Colonic mucosa (tissue), 4 donors: ENCODE data around the gene SRPX. TPM values are rescaled to one million over a fixed set of nuclear protein-coding genes. Genes with fewer than 3 reads are reported as not detected.
A peak's percentile ranks its signal among the peaks of the same experiment; 100 is the strongest.

Source experiments
- DNase-seq: peaks from one replicate; pipeline ENCODE4 v3.0.0-alpha.2; 2020
- H3K27ac ChIP-seq: fragments of 200-600 bp; one replicate; pipeline ENCODE4 v1.8.0; 2021
- H3K27me3 ChIP-seq: fragments of 200-600 bp; one replicate; pipeline ENCODE4 v1.8.0; 2021
- H3K36me3 ChIP-seq: fragments of 200-600 bp; one replicate; pipeline ENCODE4 v1.8.0; 2021
- H3K4me1 ChIP-seq: fragments of 200-600 bp; one replicate; pipeline ENCODE4 v1.8.0; 2021; ENCODE audit warnings: mild to moderate bottlenecking
- H3K4me3 ChIP-seq: fragments of 200-600 bp; one replicate; pipeline ENCODE4 v1.8.0; 2021
- H3K9ac ChIP-seq, 2 donors: one replicate each; pipeline ENCODE4 v1.7.0; 2013; ENCODE audit warnings: control low read depth in 2 of 2, low read depth in 2 of 2, low read length in 2 of 2
- H3K9me3 ChIP-seq: fragments of 200-600 bp; one replicate; pipeline ENCODE4 v1.8.0; 2021
- CTCF ChIP-seq: fragments of 200-600 bp; IDR thresholded peaks from one replicate; pipeline ENCODE4 v1.8.0; 2022; ENCODE audit warnings: antibody characterized with exemption, mild to moderate bottlenecking
- intact Hi-C: fragments of 100-400 bp; cut with DNase I; formaldehyde crosslinking; loops from one replicate; pipeline ENCODE4 v1.14.1; 2022
- total RNA-seq, 2 donors: library from RNA; stranded (reverse); fragmentation: NEBNext Ultra II Directional in 1 of 2; extraction: Animal tissue kit (Norgen Biotek cat#: 25700) in 1 of 2; gene quantifications; one replicate each; pipeline ENCODE4 v1.2.1, GENCODE V29; 2021
- donor health status: healthy.
- donor health status: DM: no; HTN: no; CAD: no.
- donor health status: DM: no; HTN: no; CAD: no.

SRPX gene
- total RNA-seq, 2 donors from 2014 or later, result 7.6 to 15.9 TPM

DNA sequence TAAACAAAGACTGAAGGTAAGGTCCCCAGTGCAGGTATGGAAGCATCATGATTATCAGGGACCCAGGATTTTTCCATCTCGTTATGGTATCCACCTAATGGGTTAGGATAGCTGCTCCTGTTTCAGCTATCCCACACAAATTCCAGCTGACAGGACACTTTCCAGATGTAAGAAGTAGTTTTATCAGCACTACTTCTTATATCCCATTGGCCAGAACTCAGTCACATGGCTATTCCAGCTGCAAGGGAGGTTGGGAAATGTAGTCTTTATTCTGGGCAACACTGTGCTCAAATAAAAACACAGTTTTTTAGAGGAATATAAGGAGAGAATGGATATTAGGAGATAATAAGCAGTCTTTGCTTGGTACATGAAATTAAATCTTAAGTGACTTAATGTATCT lies 96.7 kb downstream of the SRPX start:
- Histone ChIP-seq H3K36me3 (no peaks in the 10 kb centered on the region), H3K27me3 (no peaks in the 10 kb centered on the region), H3K9me3 (no peaks in the 10 kb centered on the region), H3K9ac (no peak overlapping the region), H3K4me3 (no peak overlapping the region), H3K27ac (no peak overlapping the region), H3K4me1 (no peaks in the 10 kb centered on the region)
- no peak for TF ChIP-seq CTCF
- intact Hi-C loops, result no loop called here
- no peak for DNase-seq

GRCh38 chrX:38117485-38117884 lies 103.2 kb downstream of the SRPX start:
- Histone ChIP-seq H3K4me1 (no peaks in the 10 kb centered on the region), H3K27ac (no peak overlapping the region), H3K4me3 (no peak overlapping the region), H3K36me3 (no peaks in the 10 kb centered on the region), H3K9me3 (no peaks in the 10 kb centered on the region), H3K27me3 (no peaks in the 10 kb centered on the region), H3K9ac (no peak overlapping the region)
- DNase-seq, result no peak
- intact Hi-C loops, result no loop called here
- TF ChIP-seq CTCF, result no peak

DNA sequence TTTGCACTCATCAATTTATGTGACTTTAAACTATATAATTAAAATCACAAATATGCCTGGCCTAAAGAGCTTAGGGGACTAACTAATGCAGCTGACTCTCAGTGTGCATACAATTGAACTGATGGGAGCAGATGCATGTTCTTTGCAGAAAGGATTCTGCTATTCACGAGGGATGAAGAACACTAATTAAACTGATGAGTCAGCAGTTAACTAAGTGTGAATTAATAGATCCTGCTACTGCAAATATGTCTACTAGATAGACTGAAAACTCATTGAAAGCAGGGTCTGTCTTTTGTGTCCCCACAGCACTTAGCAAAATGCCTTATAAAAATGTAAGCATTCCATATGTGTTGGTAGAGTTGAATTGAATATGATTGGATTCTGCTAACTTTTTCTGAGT lies 104.0 kb downstream of the SRPX start:
- Histone ChIP-seq H3K9ac (no peak overlapping the region), H3K9me3 (no peaks in the 10 kb centered on the region), H3K4me3 (no peak overlapping the region), H3K27ac (no peak overlapping the region), H3K4me1 (no peaks in the 10 kb centered on the region), H3K36me3 (no peaks in the 10 kb centered on the region), H3K27me3 (no peaks in the 10 kb centered on the region)
- no peak for DNase-seq
- intact Hi-C loops, result no loop called here
- no peak for TF ChIP-seq CTCF

DNA sequence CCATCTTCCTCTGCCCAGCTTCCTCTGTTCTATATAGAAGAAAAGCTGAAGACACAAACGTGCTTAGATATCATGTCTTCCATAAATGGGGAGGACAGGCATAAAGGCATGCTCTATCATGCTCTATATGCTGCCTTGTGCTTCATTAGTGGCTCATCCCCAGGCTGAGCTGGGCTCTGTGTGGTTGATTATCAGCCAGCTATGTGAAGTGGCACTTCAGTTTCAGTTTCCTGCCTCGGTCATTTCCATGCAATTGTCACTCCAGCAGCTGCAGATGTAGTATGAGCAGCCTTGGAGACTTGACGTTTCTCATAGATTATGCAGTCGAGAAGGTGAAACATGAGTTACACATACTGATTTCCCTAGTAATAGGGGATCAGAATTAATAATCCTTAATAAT lies 108.1 kb downstream of the SRPX start:
- Histone ChIP-seq H3K27me3 (no peaks in the 10 kb centered on the region), H3K27ac (no peak overlapping the region), H3K36me3 (no peaks in the 10 kb centered on the region), H3K4me3 (no peak overlapping the region), H3K4me1 (no peaks in the 10 kb centered on the region), H3K9me3 (no peaks in the 10 kb centered on the region), H3K9ac (no peak overlapping the region)
- intact Hi-C loops, result no loop called here
- no peak for DNase-seq
- no peak for TF ChIP-seq CTCF

DNA sequence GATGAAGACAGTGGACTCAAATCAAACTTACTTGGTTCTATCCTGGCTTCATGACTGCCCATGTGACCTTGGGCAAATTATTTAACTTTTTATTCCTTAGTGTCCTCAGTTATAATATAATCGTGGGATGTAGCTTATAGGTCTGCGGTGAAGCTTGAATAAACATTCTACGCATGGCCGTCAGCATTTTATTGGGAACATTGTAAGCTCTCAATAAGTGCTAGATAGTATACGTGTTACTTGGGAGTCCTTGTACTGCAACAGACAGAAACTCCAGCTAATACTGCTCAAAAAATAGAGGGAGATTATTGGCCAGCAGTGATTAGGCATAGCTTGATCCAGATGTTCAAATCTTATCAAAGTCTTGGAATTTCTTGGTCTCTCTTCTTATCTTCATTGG lies 109.5 kb downstream of the SRPX start:
- DNase-seq, result no peak
- Histone ChIP-seq H3K4me1 (no peaks in the 10 kb centered on the region), H3K9me3 (no peaks in the 10 kb centered on the region), H3K36me3 (no peaks in the 10 kb centered on the region), H3K9ac (no peak overlapping the region), H3K27me3 (no peaks in the 10 kb centered on the region), H3K27ac (no peak overlapping the region), H3K4me3 (no peak overlapping the region)
- intact Hi-C loops, result no loop called here
- TF ChIP-seq CTCF, result no peak

- Histone ChIP-seq H3K9ac (no peak overlapping the region), H3K36me3 (no peaks in the 10 kb centered on the region), H3K27ac (peak overlapping the region; percentile 1), H3K4me3 (no peak overlapping the region), H3K9me3 (no peaks in the 10 kb centered on the region), H3K4me1 (no peaks in the 10 kb centered on the region), H3K27me3 (no peaks in the 10 kb centered on the region)
- no peak for TF ChIP-seq CTCF
- no peak for DNase-seq
- intact Hi-C loops, result no loop called here
These were observed 110.4 kb downstream of the SRPX start for GRCh38 chrX:38110231-38110630.
